ENCODE measurements around the gene TMEM156.
"Not testable (repeated sequence)": the region's sequence is repeated elsewhere in the genome, so short reads cannot be mapped to it uniquely, and the experiment has no call there.

The TMEM156 gene

DNA sequence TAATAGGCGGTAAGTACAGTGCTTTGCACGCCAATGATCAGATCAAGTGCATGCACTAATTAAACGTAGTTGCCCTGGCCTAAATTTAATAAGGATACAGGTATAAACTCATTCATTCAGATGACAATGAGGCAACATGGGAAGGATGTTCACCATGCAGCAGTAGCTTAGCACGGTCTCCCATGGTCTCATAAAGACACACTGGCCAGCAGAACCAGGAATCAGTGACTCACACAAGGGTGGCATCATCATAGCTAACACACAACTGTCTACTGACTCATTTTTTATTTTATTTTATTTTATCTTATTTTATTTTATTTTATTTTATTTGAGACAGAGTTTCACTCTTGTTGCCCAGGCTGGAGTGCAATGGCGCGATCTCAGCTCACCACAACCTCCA is 42.7 kb downstream of the TMEM156 start:
- H3K79me1 ChIP-seq (ENCODE audit: low read length), result no peaks in the 10 kb centered on the region
- H2BK5ac ChIP-seq (ENCODE audit: low read length), result no peak overlapping the region
- H4K5ac ChIP-seq (ENCODE audit: low read length), result no peak overlapping the region
- no peak overlapping the region for H3K4me3 ChIP-seq (ENCODE audit: low read length)
- H2BK120ac ChIP-seq (ENCODE audit: low read depth, low read length), result no peak overlapping the region
- DNase-seq, result no peak
- H3K23ac ChIP-seq (ENCODE audit: low read length), result no peak overlapping the region
- H3K36me3 ChIP-seq (ENCODE audit: control insufficient read depth, insufficient read depth, low read length), result no peaks in the 10 kb centered on the region
- H3K18ac ChIP-seq (ENCODE audit: low read length), result no peak overlapping the region
- no peak overlapping the region for H2AK5ac ChIP-seq (ENCODE audit: low read length)
- no peak overlapping the region for H2BK15ac ChIP-seq (replicated peaks; ENCODE audit: low read depth)
- H3K9ac ChIP-seq (ENCODE audit: low read length), result no peak overlapping the region
- H3K79me2 ChIP-seq (ENCODE audit: control insufficient read depth, insufficient read depth, low read length), result no peaks in the 10 kb centered on the region
- no peak overlapping the region for H3K56ac ChIP-seq (ENCODE audit: low read length)
- H3K4me2 ChIP-seq (ENCODE audit: low read length), result no peak overlapping the region
- H3K4me1 ChIP-seq (ENCODE audit: control insufficient read depth, low read depth, low read length), result no peaks in the 10 kb centered on the region
- H3K4ac ChIP-seq (ENCODE audit: low read depth, low read length), result no peak overlapping the region
- H3K27me3 ChIP-seq (ENCODE audit: insufficient read depth, low read length, poor library complexity), result no peaks in the 10 kb centered on the region
- no CpG with 5 or more reads among the region's 6 CpGs for WGBS (ENCODE audit: extremely low coverage, insufficient coverage, low lambda C conversion rate)
- H4K8ac ChIP-seq (ENCODE audit: low read depth, low read length), result no peak overlapping the region
- no peak overlapping the region for H3K27ac ChIP-seq (ENCODE audit: low read depth, low read length)

DNA sequence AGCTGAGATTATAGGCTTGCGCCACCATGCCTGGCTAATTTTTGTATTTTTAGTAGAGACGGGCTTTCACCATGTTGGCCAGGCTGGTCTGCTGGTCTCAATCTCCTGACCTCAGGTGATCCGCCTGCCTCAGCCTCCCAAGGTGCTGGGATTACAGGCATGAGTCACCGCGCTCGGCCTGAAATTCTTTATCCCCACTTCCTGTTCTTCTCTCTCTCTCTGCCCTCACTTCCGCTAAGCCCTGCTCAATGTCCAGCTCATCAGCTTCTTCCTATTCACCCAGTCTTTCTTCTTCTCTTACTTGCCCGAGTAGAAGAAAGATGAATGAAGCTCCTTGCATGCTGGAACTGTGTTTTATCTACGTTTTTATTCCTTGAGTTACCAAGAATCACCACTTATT is 43.9 kb downstream of the TMEM156 start:
- peak; percentile 44 for DNase-seq
- H3K27me3 ChIP-seq (ENCODE audit: insufficient read depth, low read length, poor library complexity); H3K23ac ChIP-seq (ENCODE audit: low read length); H3K79me2 ChIP-seq (ENCODE audit: control insufficient read depth, insufficient read depth, low read length); H3K56ac ChIP-seq (ENCODE audit: low read length); H3K79me1 ChIP-seq (ENCODE audit: low read length); H4K5ac ChIP-seq (ENCODE audit: low read length); H2BK15ac ChIP-seq (replicated peaks; ENCODE audit: low read depth); H3K27ac ChIP-seq (ENCODE audit: low read depth, low read length); H4K8ac ChIP-seq (ENCODE audit: low read depth, low read length); H2AK5ac ChIP-seq (ENCODE audit: low read length); H3K18ac ChIP-seq (ENCODE audit: low read length); H2BK5ac ChIP-seq (ENCODE audit: low read length); H3K4me1 ChIP-seq (ENCODE audit: control insufficient read depth, low read depth, low read length); H3K36me3 ChIP-seq (ENCODE audit: control insufficient read depth, insufficient read depth, low read length); H3K9ac ChIP-seq (ENCODE audit: low read length); H2BK120ac ChIP-seq (ENCODE audit: low read depth, low read length); H3K4me3 ChIP-seq (ENCODE audit: low read length); H3K4ac ChIP-seq (ENCODE audit: low read depth, low read length); H3K4me2 ChIP-seq (ENCODE audit: low read length): not testable (repeated sequence)
- WGBS (ENCODE audit: extremely low coverage, insufficient coverage, low lambda C conversion rate), result no CpG with 5 or more reads among the region's 9 CpGs

GRCh38 chr4:38987491-38987890 is 44.7 kb downstream of the TMEM156 start:
- Histone ChIP-seq H3K23ac (ENCODE audit: low read length) (no peak overlapping the region), H3K4me2 (ENCODE audit: low read length) (no peak overlapping the region), H2BK5ac (ENCODE audit: low read length) (no peak overlapping the region), H3K4me1 (ENCODE audit: control insufficient read depth, low read depth, low read length) (no peaks in the 10 kb centered on the region), H3K27me3 (ENCODE audit: insufficient read depth, low read length, poor library complexity) (no peaks in the 10 kb centered on the region), H3K79me2 (ENCODE audit: control insufficient read depth, insufficient read depth, low read length) (no peaks in the 10 kb centered on the region), H2AK5ac (ENCODE audit: low read length) (no peak overlapping the region), H3K9ac (ENCODE audit: low read length) (no peak overlapping the region), H3K79me1 (ENCODE audit: low read length) (no peaks in the 10 kb centered on the region), H4K5ac (ENCODE audit: low read length) (no peak overlapping the region), H3K36me3 (ENCODE audit: control insufficient read depth, insufficient read depth, low read length) (no peaks in the 10 kb centered on the region), H3K4ac (ENCODE audit: low read depth, low read length) (no peak overlapping the region), H3K18ac (ENCODE audit: low read length) (no peak overlapping the region), H3K27ac (ENCODE audit: low read depth, low read length) (no peak overlapping the region), H2BK120ac (ENCODE audit: low read depth, low read length) (no peak overlapping the region), H4K8ac (ENCODE audit: low read depth, low read length) (no peak overlapping the region), H2BK15ac (replicated peaks; ENCODE audit: low read depth) (no peak overlapping the region), H3K56ac (ENCODE audit: low read length) (no peak overlapping the region), H3K4me3 (ENCODE audit: low read length) (no peak overlapping the region)
- no peak for DNase-seq

GRCh38 chr4:38985410-38986100 is 46.7 kb downstream of the TMEM156 start:
- no peaks in the 10 kb centered on the region for H3K27me3 ChIP-seq (ENCODE audit: insufficient read depth, low read length, poor library complexity)
- H3K4me1 ChIP-seq (ENCODE audit: control insufficient read depth, low read depth, low read length), result no peaks in the 10 kb centered on the region
- H2BK5ac ChIP-seq (ENCODE audit: low read length), result no peak overlapping the region
- H3K4me2 ChIP-seq (ENCODE audit: low read length), result no peak overlapping the region
- no CpG with 5 or more reads among the region's 10 CpGs for WGBS (ENCODE audit: extremely low coverage, insufficient coverage, low lambda C conversion rate)
- H3K9ac ChIP-seq (ENCODE audit: low read length), result no peak overlapping the region
- H3K56ac ChIP-seq (ENCODE audit: low read length), result no peak overlapping the region
- no peak overlapping the region for H2BK120ac ChIP-seq (ENCODE audit: low read depth, low read length)
- no peaks in the 10 kb centered on the region for H3K36me3 ChIP-seq (ENCODE audit: control insufficient read depth, insufficient read depth, low read length)
- DNase-seq, result no peak
- no peak overlapping the region for H3K4me3 ChIP-seq (ENCODE audit: low read length)
- no peak overlapping the region for H4K5ac ChIP-seq (ENCODE audit: low read length)
- no peak overlapping the region for H2AK5ac ChIP-seq (ENCODE audit: low read length)
- no peaks in the 10 kb centered on the region for H3K79me2 ChIP-seq (ENCODE audit: control insufficient read depth, insufficient read depth, low read length)
- H3K23ac ChIP-seq (ENCODE audit: low read length), result no peak overlapping the region
- H3K18ac ChIP-seq (ENCODE audit: low read length), result no peak overlapping the region
- H4K8ac ChIP-seq (ENCODE audit: low read depth, low read length), result no peak overlapping the region
- H3K27ac ChIP-seq (ENCODE audit: low read depth, low read length), result no peak overlapping the region
- H2BK15ac ChIP-seq (replicated peaks; ENCODE audit: low read depth), result no peak overlapping the region
- H3K79me1 ChIP-seq (ENCODE audit: low read length), result no peaks in the 10 kb centered on the region
- no peak overlapping the region for H3K4ac ChIP-seq (ENCODE audit: low read depth, low read length)

DNA sequence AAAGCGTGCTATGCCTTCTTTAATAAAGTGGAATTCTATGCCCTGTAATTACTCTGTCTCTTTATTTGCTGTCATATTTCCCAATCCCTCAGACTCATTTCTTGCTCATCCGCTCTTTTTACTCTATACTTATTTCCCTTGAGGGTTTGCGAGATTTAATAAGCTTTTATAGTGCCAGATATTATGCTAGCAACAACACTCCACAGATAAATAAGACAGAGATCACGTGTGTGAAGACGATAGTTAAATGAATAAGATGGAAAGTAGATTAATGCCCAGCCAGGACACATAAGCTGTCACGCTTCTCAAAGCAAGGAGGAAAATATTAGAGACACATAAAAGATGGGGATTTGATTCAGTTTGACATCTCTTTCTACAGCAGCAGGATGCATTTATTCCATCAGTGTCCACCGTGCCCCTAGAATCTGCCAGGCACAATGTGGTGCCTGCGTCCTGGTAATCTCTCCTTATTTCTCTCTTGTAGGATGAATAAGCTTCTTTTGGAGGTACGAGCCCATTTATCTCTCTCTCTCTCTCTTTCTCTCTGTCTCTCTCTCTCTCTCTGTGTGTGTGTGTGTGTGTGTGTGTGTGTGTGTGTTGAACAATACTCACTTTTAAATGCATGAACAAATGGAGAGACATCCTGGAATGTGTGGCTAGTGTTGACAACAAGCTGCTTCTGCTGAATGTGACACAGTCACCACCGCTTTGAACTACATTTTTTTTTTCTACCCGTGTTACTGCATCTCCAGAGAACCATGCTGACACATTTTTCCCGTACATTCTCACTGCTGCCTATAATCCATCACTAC is 48.2 kb downstream of the TMEM156 start:
- Histone ChIP-seq H4K8ac (ENCODE audit: low read depth, low read length) (no peak overlapping the region), H3K27ac (ENCODE audit: low read depth, low read length) (no peak overlapping the region)

More for the DNA sequence above, 48.2 kb downstream of the TMEM156 start:
- no peak overlapping the region for H3K23ac ChIP-seq (ENCODE audit: low read length)
- H3K4me1 ChIP-seq (ENCODE audit: control insufficient read depth, low read depth, low read length), result no peaks in the 10 kb centered on the region
- no peak overlapping the region for H2BK15ac ChIP-seq (replicated peaks; ENCODE audit: low read depth)
- no peak overlapping the region for H3K18ac ChIP-seq (ENCODE audit: low read length)
- no CpG with 5 or more reads among the region's 12 CpGs for WGBS (ENCODE audit: extremely low coverage, insufficient coverage, low lambda C conversion rate)
- DNase-seq, result no peak
- H2BK5ac ChIP-seq (ENCODE audit: low read length), result no peak overlapping the region
- H2BK120ac ChIP-seq (ENCODE audit: low read depth, low read length), result no peak overlapping the region
- no peak overlapping the region for H3K56ac ChIP-seq (ENCODE audit: low read length)
- no peak overlapping the region for H2AK5ac ChIP-seq (ENCODE audit: low read length)
- H3K4ac ChIP-seq (ENCODE audit: low read depth, low read length), result no peak overlapping the region
- no peaks in the 10 kb centered on the region for H3K79me2 ChIP-seq (ENCODE audit: control insufficient read depth, insufficient read depth, low read length)
- no peak overlapping the region for H3K4me3 ChIP-seq (ENCODE audit: low read length)
- no peak overlapping the region for H3K9ac ChIP-seq (ENCODE audit: low read length)
- no peaks in the 10 kb centered on the region for H3K27me3 ChIP-seq (ENCODE audit: insufficient read depth, low read length, poor library complexity)
- H4K5ac ChIP-seq (ENCODE audit: low read length), result no peak overlapping the region
- no peaks in the 10 kb centered on the region for H3K79me1 ChIP-seq (ENCODE audit: low read length)
- no peak overlapping the region for H3K4me2 ChIP-seq (ENCODE audit: low read length)
- no peaks in the 10 kb centered on the region for H3K36me3 ChIP-seq (ENCODE audit: control insufficient read depth, insufficient read depth, low read length)

All from mesendoderm (in vitro differentiated cells).